Choroid plexus epithelial cell (primary cell): Measurements from ENCODE around the gene OR2G2.
A peak's percentile ranks its signal among the peaks of the same experiment; 100 is the strongest.

Experiments used
- DNase-seq: peaks from one replicate; pipeline ENCODE4 v3.0.0-alpha.2; 2010; ENCODE audit warnings: low read depth
- H3K4me3 ChIP-seq: 2 replicates; pipeline ENCODE4 v1.5.1; 2011; ENCODE audit warnings: low read depth, mild to moderate bottlenecking, control low read depth, low read length, moderate library complexity
- CTCF ChIP-seq: conservative IDR thresholded peaks from 2 replicates; pipeline ENCODE4 v1.5.1; 2011; ENCODE audit warnings: low read depth, mild to moderate bottlenecking, control low read depth, inconsistent platforms, low read length, moderate library complexity

Gene OR2G2

GRCh38 chr1:247576514-247576913 is 11.6 kb upstream of the OR2G2 start:
- DNase-seq: peak; percentile 4
- peak; percentile 18 for TF ChIP-seq CTCF
- H3K4me3 ChIP-seq: no peak overlapping the region

- H3K4me3 ChIP-seq: no peak overlapping the region
These were observed 9.2 kb upstream of the OR2G2 start for GRCh38 chr1:247578946-247579460.

GRCh38 chr1:247605286-247605685 is 17.1 kb downstream of the OR2G2 start, which contains the start of gene OR2G3:
OR2G3 (plus strand) TSS chr1:247605586; CDS start chr1:247605586, 0 bp downstream.
- no peak within 1 kb of the TSS for H3K4me3 ChIP-seq
- TF ChIP-seq CTCF: no peak
- DNase-seq: no peak

More at GRCh38 chr1:247578946-247579460, 9.2 kb upstream of the OR2G2 start:
- TF ChIP-seq CTCF: no peak
- no peak for DNase-seq

- DNase-seq: no peak
- TF ChIP-seq CTCF: no peak
- H3K4me3 ChIP-seq: no peak overlapping the region
These were observed 25.2 kb downstream of the OR2G2 start for GRCh38 chr1:247613405-247613804.

- H3K4me3 ChIP-seq: no peak overlapping the region
- TF ChIP-seq CTCF: no peak
- DNase-seq: no peak
These were observed 26.5 kb downstream of the OR2G2 start for GRCh38 chr1:247614625-247615024.

GRCh38 chr1:247627951-247628350 is 39.8 kb downstream of the OR2G2 start:
- H3K4me3 ChIP-seq: no peak overlapping the region
- TF ChIP-seq CTCF: no peak
- no peak for DNase-seq

- no peak overlapping the region for H3K4me3 ChIP-seq
- DNase-seq: no peak
- TF ChIP-seq CTCF: no peak
These were observed 49.9 kb downstream of the OR2G2 start for GRCh38 chr1:247638011-247638410.
